DMS153 (cell line): ENCODE measurements around the gene PPFIA3.
"Not testable (repeated sequence)": the region's sequence is repeated elsewhere in the genome, so short reads cannot be mapped to it uniquely, and the experiment has no call there.

Experiments used
- DNase-seq: peaks from one replicate; lab custom pipeline; 2025; lab: John Stamatoyannopoulos, UW

PPFIA3 gene

GRCh38 chr19:49103331-49104085, 15.8 kb upstream of the PPFIA3 start:
- DNase-seq, result no peak

DNA sequence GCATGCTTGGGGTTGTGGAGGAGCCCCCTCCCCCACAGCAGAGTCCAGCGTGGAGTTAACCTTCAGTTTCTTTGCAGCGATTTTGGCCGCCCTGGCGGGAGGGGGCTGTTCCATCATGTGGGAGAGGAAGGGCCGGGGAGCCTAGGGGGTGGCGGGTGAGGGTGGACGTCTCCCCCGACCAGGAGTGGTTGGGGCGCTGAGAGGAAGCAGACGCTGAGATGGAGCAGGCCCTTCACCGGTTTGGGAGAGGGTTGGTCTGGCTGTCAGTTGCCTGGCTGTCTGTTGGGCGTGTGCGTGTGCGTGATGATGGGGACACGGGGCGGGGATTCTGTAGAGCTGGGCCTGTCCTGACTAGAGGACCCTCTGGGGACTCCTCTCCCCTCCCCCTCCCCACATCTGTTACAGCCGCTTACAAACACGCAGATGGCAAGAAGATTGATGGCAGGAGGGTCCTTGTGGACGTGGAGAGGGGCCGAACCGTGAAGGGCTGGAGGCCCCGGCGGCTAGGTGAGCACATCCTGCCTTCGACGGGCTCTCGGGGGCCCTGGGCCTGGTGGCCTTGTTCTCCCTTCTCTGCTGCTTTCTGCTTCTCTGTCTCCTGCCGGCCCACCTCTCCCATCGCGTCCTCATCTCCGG, 15.0 kb upstream of the PPFIA3 start:
- DNase-seq, result no peak

- no peak for DNase-seq
Observed at GRCh38 chr19:49106648-49107135, 12.7 kb upstream of the PPFIA3 start.

DNA sequence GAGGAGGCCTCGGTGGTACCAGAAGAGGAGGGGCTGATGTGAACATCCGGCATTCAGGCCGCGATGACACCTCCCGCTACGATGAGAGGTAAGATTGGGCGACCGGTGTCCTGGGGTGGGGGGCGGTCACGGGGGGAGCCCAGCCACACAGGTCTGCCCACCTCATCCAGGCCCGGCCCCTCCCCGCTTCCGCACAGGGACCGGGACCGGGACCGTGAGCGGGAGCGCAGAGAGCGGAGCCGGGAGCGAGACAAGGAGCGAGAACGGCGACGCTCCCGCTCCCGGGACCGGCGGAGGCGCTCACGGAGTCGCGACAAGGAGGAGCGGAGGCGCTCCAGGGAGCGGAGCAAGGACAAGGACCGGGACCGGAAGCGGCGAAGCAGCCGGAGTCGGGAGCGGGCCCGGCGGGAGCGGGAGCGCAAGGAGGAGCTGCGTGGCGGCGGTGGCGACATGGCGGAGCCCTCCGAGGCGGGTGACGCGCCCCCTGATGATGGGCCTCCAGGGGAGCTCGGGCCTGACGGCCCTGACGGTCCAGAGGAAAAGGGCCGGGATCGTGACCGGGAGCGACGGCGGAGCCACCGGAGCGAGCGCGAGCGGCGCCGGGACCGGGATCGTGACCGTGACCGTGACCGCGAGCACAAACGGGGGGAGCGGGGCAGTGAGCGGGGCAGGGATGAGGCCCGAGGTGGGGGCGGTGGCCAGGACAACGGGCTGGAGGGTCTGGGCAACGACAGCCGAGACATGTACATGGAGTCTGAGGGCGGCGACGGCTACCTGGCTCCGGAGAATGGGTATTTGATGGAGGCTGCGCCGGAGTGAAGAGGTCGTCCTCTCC, 11.5 kb upstream of the PPFIA3 start:
- DNase-seq, result no peak

DNA sequence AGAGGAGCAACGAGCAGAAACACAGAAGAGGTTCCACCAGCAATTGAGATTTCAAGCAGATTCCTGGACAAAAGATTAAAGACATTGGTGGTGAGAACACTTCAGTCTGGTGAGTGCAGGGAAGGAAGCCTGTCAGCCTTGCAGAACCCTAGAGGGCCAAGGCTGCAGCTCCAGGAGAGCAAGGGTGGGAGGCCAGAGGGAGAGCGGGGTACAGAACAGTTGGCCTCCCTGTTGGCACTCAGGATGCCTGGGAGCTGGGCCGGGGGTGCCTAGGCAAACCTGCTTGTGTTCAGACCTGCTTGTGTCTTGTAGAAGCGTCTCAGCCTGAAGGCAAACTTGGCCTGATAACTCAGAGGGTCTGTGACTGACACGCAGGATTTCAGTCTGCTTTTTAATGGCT, 10.3 kb upstream of the PPFIA3 start:
- no peak for DNase-seq

- no peak for DNase-seq
Observed at GRCh38 chr19:49109569-49110233, 9.6 kb upstream of the PPFIA3 start.

- no peak for DNase-seq
Observed at GRCh38 chr19:49110567-49110966, 8.8 kb upstream of the PPFIA3 start.

GRCh38 chr19:49111218-49111998, 7.9 kb upstream of the PPFIA3 start:
- no peak for DNase-seq

DNA sequence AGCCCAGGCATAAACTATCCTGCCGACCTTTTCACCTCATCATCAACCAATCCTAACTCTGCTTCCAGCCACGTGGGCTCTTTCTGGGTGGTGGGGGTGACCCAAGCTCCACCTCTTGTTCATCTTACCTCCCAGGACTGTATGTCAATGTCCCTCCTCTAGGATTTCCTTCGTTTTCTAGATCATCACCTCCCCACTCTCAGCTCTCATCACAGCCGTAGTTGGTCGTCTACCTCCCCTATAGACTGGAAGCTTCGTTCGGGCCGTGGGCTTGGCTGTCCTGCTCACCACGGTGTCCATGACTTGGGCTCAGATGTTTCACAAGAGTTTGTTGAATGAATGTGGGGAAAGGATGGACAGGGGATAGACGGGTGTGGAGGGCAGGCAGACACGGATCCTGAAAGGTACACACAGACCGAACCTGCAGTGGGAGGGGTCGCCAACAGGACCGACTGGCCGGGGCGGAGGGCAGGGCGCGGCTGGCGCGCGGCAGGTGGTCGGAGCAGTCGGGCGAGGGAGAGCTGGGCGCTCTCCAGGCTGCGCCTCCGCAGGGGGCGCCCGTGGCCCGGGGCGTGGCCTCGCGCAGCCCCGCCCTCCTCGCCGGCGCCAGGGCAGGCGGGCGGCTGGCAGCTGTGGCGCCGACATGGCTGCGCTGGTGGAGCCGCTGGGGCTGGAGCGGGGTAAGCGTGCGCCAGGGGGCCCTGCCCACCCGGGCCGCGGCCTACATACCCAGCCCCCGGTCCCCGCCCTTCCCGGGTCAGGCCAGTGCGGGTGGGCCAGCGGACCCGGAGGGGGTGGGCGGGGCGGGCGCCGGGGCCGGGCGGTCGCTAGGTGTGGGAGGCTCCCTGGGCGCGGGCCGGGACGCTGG, 5.3 kb upstream of the PPFIA3 start, which contains the start of gene LIN7B:
TSS of gene LIN7B (plus strand) at position 609 of the 868 bp plus-strand sequence. CDS start at position 644, 35 bp downstream.
- peak; percentile 40 for DNase-seq

DNA sequence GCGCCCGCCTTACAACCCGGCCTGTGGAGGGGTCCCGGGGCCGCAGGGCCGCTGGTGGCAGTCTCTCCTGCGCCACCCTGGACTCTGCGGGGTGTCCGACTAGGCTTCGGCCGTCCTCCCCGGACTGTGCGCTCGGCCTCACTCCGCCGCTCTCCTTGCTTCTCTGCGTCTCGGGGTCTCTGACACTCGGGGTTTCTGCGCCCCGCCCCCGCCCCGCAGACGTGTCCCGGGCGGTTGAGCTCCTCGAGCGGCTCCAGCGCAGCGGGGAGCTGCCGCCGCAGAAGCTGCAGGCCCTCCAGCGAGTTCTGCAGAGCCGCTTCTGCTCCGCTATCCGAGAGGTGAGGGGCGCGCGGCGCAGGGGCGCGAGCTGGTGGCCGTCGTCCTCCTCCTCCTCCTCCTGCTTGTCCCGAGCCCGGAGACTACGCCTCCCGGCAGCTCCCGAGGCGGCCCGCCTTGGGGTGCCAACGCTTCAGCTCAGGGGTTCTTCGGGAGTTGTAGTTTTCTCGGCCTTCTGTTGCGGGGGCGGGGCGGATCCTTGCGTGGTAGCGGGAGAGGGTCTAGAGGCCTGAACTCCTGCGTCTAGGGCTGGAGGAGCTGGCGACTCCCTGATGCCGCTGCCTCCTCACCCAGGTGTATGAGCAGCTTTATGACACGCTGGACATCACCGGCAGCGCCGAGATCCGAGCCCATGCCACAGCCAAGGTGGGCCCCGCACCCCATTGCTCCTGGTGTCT, 4.5 kb upstream of the PPFIA3 start:
- no peak for DNase-seq

DNA sequence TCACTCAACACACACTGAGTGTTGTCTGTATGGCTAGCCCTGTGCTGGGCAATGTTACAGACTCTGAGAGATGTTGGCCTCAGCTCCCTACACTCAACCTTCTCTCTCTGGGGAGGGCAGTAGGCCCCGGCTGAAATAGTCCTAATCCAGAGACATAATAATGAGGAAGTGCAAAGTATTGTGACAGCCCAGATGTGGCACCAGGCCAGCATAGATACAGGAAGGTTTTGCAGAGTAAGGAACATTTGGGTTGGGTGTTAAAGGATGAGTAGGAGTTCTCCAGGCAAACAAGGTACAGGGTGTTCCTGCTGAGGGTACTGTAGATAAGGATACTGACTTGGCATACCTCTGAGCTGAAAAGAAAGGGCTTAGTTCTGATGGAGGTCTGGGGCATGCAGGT, 2.8 kb upstream of the PPFIA3 start:
- DNase-seq, result no peak

- no peak for DNase-seq
Observed at GRCh38 chr19:49117677-49118564, 1.4 kb upstream of the PPFIA3 start.

DNA sequence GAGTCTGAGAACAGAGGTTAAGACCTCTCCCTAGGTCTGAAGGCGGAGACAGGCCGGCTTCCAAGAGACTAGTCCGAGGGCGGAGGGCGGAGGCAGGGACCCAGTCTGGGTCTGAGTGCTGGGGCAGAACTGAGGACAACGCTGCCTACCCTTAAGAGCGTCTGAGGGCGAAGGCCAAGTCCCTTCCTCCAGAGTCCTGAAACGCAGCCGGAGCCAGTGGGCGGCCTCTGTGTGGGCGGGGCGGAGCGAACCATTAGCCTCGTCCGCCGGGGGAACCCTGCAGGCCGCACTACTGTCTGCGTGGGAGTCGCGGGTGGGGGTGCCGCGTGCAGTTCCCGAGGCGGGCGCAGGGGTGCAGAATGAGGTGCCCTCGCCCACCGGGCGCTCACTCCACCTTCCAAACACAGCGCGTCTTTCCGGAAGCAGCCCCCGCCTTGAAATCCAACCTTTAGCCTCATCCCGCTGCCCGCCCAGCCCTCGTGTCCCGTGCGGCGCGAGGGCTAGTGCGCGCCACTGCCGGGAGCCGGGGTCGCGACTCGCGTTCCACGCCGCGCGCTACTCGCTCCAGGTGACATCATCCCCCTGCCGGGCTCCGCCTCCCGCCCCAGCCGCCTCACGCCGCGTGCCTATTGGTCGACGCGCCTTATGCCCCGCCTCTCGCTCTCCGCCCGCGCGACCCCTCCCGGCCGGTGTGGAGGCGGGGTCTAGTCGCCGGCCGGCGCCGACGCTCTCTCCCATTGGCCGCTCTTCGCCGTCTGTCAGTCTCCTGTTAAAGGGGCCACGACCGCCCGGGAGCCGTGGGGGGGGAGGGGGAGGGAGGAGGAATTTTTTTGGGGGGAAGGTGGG, 556 bp upstream of the PPFIA3 start, which contains the start of gene C19orf73:
TSS of gene C19orf73 (minus strand) at position 579 of the 846 bp plus-strand sequence. CDS start at position 458, 121 bp downstream.
- DNase-seq, result peak; percentile 86

DNA sequence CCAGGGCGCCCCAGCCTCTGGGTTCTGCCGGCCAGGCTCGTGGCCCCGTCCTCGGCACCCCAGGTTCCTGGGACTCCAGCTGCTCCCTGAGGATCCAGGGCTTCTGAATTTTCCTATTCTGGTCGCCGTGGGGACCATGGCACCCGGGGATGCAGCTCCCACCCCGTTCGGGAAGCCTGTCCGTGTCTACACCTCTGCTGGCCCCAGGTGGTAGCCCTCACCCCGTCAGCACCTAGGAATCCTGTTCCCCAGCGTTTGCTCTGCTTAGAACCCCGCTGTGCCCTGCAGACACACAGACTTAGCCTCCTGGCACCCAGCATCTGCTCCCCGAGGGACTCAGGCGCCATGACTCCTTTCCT, 960 bp downstream of the PPFIA3 start:
- no peak for DNase-seq

DNA sequence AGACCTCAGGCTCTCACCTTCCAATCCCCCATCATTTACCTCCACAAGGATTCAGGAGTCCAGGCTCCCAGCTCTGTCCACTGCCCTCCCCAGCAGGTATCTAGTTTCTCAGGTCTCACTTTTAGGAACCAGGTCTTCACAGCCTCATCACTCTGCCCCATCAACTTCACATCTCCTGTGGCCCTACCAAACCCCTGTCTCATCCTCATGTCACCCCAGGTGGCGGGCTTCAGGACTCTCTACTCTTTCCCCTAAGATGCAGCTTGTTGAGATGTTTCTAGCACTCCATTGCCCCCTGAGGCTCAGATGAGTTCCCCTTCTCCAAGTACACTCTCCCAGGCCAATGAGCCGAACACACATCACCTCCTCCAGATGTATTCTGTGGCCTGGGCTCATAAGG, 1.5 kb downstream of the PPFIA3 start:
- DNase-seq, result no peak

GRCh38 chr19:49121841-49122240, 2.5 kb downstream of the PPFIA3 start:
- DNase-seq, result not testable (repeated sequence)

DNA sequence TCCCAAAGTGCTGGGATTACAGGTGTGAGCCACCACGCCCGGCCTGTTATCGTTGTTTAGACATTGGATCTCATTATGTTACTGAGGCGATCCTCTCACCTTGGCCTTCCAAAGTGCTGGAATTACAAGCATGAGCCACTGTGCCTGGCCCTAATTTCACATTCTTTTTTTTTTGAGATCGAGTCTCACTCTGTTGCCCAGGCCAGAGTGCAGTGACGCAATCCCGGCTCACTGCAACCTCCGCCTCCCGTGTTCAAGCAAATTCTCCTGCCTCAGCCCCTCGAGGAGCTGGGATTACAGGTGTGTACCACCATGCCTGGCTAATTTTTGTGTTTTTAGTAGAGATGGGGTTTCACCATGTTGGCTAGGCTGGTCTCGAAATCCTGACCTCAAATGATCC, 3.9 kb downstream of the PPFIA3 start:
- not testable (repeated sequence) for DNase-seq
